Upper lobe of right lung (tissue), 1 donor: ENCODE data around the gene NABP2. TPM values are rescaled to one million over a fixed set of nuclear protein-coding genes. Genes with fewer than 3 reads are reported as not detected.

Source experiments
- ATAC-seq: fragments of 200-7000 bp; cut with Tn5 transposase; one replicate; pipeline ENCODE4 v1.9.1; 2020; ENCODE audit warnings: mild to moderate bottlenecking, moderate library complexity
- DNase-seq: peaks from one replicate; pipeline ENCODE4 v3.0.0-alpha.2; 2020
- H3K27ac ChIP-seq: fragments of 200-600 bp; one replicate; pipeline ENCODE4 v1.8.0; 2022
- H3K27me3 ChIP-seq: fragments of 200-600 bp; one replicate; pipeline ENCODE4 v1.8.0; 2022; ENCODE audit warnings: mild to moderate bottlenecking
- H3K36me3 ChIP-seq: fragments of 200-600 bp; one replicate; pipeline ENCODE4 v1.8.0; 2022
- H3K4me1 ChIP-seq: fragments of 200-600 bp; one replicate; pipeline ENCODE4 v1.8.0; 2022
- H3K4me3 ChIP-seq: fragments of 200-600 bp; one replicate; pipeline ENCODE4 v1.8.0; 2022; ENCODE audit warnings: mild to moderate bottlenecking
- H3K9me3 ChIP-seq: fragments of 200-600 bp; one replicate; pipeline ENCODE4 v1.8.0; 2022
- intact Hi-C: fragments of 100-400 bp; cut with DNase I; formaldehyde crosslinking; loops from one replicate; pipeline ENCODE4 v1.11.0; 2022
- total RNA-seq: library from RNA; stranded (reverse); fragmentation: NEBNext Ultra II Directional; extraction: Animal tissue kit (Norgen Biotek cat#: 25700); gene quantifications from one replicate; pipeline ENCODE4 v1.2.1, GENCODE V29; 2021
- TF ChIP-seq, protein P1 (sequence below): fragments of 200-600 bp; IDR thresholded peaks from one replicate; pipeline ENCODE4 v1.8.0; 2022; ENCODE audit warnings: antibody characterized with exemption
- donor health status: DM: no; HTN: yes; CAD: no; lungs with severe emphysema.

The NABP2 gene
- total RNA-seq, 1 donor from 2014 or later: 19.8 TPM

DNA sequence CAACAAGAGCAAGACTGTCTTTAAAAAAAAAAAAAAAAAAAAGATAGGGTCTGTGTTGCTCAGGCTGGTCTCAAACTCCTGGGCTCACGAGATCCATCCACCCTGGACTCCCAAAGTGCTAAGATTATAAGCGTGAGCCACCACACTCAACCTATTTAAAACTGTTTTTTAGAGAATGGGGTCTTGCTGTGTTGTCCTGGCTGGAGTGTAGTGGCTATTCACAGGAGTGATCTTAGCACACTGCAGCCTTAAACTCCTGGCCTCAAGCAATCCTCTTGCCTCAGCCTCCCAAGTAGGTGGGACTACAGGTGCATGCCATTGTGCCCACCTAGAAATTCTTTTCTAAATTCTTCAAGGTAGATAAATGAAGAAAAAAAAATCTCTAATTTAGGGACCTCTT lies 50.2 kb downstream of the NABP2 start:
- Histone ChIP-seq H3K27me3 (no peaks in the 10 kb centered on the region), H3K9me3 (no peaks in the 10 kb centered on the region), H3K4me1 (no peaks in the 10 kb centered on the region), H3K27ac (no peak overlapping the region), H3K4me3 (no peak overlapping the region), H3K36me3 (peaks cover 91% of the 10 kb centered on the region)
- TF ChIP-seq, protein P1, sequence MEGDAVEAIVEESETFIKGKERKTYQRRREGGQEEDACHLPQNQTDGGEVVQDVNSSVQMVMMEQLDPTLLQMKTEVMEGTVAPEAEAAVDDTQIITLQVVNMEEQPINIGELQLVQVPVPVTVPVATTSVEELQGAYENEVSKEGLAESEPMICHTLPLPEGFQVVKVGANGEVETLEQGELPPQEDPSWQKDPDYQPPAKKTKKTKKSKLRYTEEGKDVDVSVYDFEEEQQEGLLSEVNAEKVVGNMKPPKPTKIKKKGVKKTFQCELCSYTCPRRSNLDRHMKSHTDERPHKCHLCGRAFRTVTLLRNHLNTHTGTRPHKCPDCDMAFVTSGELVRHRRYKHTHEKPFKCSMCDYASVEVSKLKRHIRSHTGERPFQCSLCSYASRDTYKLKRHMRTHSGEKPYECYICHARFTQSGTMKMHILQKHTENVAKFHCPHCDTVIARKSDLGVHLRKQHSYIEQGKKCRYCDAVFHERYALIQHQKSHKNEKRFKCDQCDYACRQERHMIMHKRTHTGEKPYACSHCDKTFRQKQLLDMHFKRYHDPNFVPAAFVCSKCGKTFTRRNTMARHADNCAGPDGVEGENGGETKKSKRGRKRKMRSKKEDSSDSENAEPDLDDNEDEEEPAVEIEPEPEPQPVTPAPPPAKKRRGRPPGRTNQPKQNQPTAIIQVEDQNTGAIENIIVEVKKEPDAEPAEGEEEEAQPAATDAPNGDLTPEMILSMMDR: no peak
- DNase-seq (no peak), ATAC-seq (no peak)
- intact Hi-C loops: no loop called here

DNA sequence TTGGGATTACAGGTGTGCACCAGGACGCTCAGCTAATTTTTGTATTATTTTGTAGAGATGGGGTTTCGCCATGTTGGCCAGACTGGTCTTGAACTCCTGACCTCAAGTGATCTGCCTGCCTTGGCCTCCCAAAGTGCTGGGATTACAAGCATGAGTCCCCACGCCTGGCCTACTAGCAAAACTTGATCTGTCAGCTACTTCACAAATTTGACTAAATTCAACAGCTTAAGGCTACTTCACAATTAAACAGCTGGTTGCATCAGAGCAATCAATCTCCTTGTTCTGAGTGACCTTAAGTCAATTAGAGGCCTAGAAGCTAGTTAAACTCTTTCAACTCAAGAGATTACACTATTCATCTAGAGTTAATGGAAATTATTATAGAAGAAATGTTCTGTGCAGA lies 54.8 kb downstream of the NABP2 start:
- no peaks in the 10 kb centered on the region for H3K9me3 ChIP-seq
- H3K4me3 ChIP-seq: no peak overlapping the region
- DNase-seq (peak; percentile 8), ATAC-seq (no peak)
- H3K4me1 ChIP-seq: no peaks in the 10 kb centered on the region
- intact Hi-C loops: no loop called here
- TF ChIP-seq, protein P1: no peak
- peaks cover 99% of the 10 kb centered on the region for H3K36me3 ChIP-seq
- H3K27ac ChIP-seq: no peak overlapping the region
- no peaks in the 10 kb centered on the region for H3K27me3 ChIP-seq

Other genes starting within 250 kb of the NABP2 start
- gene SUOX, start 227.1 kb upstream of the NABP2 start, total RNA-seq: 20.3 TPM
- gene IKZF4, start 203.3 kb upstream of the NABP2 start, total RNA-seq: 10.5 TPM
- 55.4 TPM for gene RPS26, start 182.4 kb upstream of the NABP2 start, total RNA-seq
- gene ERBB3, start 144.2 kb upstream of the NABP2 start, total RNA-seq: 60.7 TPM
- gene PA2G4, start 119.8 kb upstream of the NABP2 start, total RNA-seq: 71.4 TPM
- gene RPL41, start 107.7 kb upstream of the NABP2 start, total RNA-seq: 2,726 TPM
- gene ZC3H10, start 106.1 kb upstream of the NABP2 start, total RNA-seq: 8.4 TPM
- 101 TPM for gene ESYT1, start 96.1 kb upstream of the NABP2 start, total RNA-seq
- 19.5 TPM for gene MYL6B, start 71.8 kb upstream of the NABP2 start, total RNA-seq
- 1,254 TPM for gene MYL6, start 66.0 kb upstream of the NABP2 start, total RNA-seq
- gene SMARCC2, start 34.9 kb upstream of the NABP2 start, total RNA-seq: 117 TPM
- gene RNF41, start 2.4 kb upstream of the NABP2 start, total RNA-seq: 51.6 TPM
- gene SLC39A5, start 5.7 kb downstream of the NABP2 start, total RNA-seq: 0.87 TPM
- 28.0 TPM for gene ANKRD52, start 34.0 kb downstream of the NABP2 start, total RNA-seq
- gene COQ10A, start 42.6 kb downstream of the NABP2 start, total RNA-seq: 12.0 TPM
- 159 TPM for gene CS, start 76.0 kb downstream of the NABP2 start, total RNA-seq
- 101 TPM for gene CNPY2, start 91.6 kb downstream of the NABP2 start, total RNA-seq
- gene PAN2, start 109.7 kb downstream of the NABP2 start, total RNA-seq: 84.4 TPM
- gene IL23A, start 114.5 kb downstream of the NABP2 start, total RNA-seq: 0.81 TPM
- gene STAT2, start 135.8 kb downstream of the NABP2 start, total RNA-seq: 199 TPM
- gene APOF, start 138.5 kb downstream of the NABP2 start, total RNA-seq: not detected
- gene TIMELESS, start 225.1 kb downstream of the NABP2 start, total RNA-seq: 9.8 TPM
- gene MIP, start 230.3 kb downstream of the NABP2 start, total RNA-seq: not detected
- 3.2 TPM for gene SPRYD4, start 244.2 kb downstream of the NABP2 start, total RNA-seq